ENCODE results near the gene AFF3.

The AFF3 gene

GRCh38 chr2:99726691-99727090 lies 415.7 kb downstream of the AFF3 start:
- no peak for DNase-seq

GRCh38 chr2:99725820-99726219 lies 416.6 kb downstream of the AFF3 start:
- DNase-seq: peak in 1 of 2 experiments; percentile 2

GRCh38 chr2:99722476-99722875 lies 419.9 kb downstream of the AFF3 start:
- no peak for DNase-seq

GRCh38 chr2:99719102-99719501 lies 423.3 kb downstream of the AFF3 start:
- no peak for DNase-seq

- DNase-seq: no peak
Observed at GRCh38 chr2:99715956-99716355, 426.4 kb downstream of the AFF3 start.

- no peak for DNase-seq
Observed at GRCh38 chr2:99714349-99714748, 428.0 kb downstream of the AFF3 start.

GRCh38 chr2:99711144-99711543 lies 431.2 kb downstream of the AFF3 start:
- no peak for DNase-seq

- no peak for DNase-seq
Observed at GRCh38 chr2:99710721-99711120, 431.7 kb downstream of the AFF3 start.

- DNase-seq: no peak
Observed at GRCh38 chr2:99709229-99709628, 433.2 kb downstream of the AFF3 start.

GRCh38 chr2:99708231-99708630 lies 434.2 kb downstream of the AFF3 start:
- no peak for DNase-seq

GRCh38 chr2:99707592-99707991 lies 434.8 kb downstream of the AFF3 start:
- no peak for DNase-seq

- DNase-seq: no peak
Observed at GRCh38 chr2:99706735-99707134, 435.7 kb downstream of the AFF3 start.

- no peak for DNase-seq
Observed at GRCh38 chr2:99701503-99701902, 440.9 kb downstream of the AFF3 start.

- no peak for DNase-seq
Observed at GRCh38 chr2:99700482-99701398, 441.6 kb downstream of the AFF3 start.

- DNase-seq: no peak
Observed at GRCh38 chr2:99698896-99699295, 443.5 kb downstream of the AFF3 start.

- no peak for DNase-seq
Observed at GRCh38 chr2:99697811-99698568, 444.4 kb downstream of the AFF3 start.

- no peak for DNase-seq
Observed at GRCh38 chr2:99695944-99696253, 446.5 kb downstream of the AFF3 start.

GRCh38 chr2:99695130-99695943 lies 447.1 kb downstream of the AFF3 start:
- no peak for DNase-seq

- DNase-seq: no peak
Observed at GRCh38 chr2:99694331-99694730, 448.1 kb downstream of the AFF3 start.

- DNase-seq: no peak
Observed at GRCh38 chr2:99692785-99693184, 449.6 kb downstream of the AFF3 start.

- DNase-seq: no peak
Observed at GRCh38 chr2:99691926-99692325, 450.5 kb downstream of the AFF3 start.

- no peak for DNase-seq
Observed at GRCh38 chr2:99689145-99689742, 453.1 kb downstream of the AFF3 start.

GRCh38 chr2:99688699-99689098 lies 453.7 kb downstream of the AFF3 start:
- no peak for DNase-seq

Data from NCI-H2081 (cell line).